Panc1 (cell line): ENCODE data around the gene DCST1. TPM values are rescaled to one million over a fixed set of nuclear protein-coding genes. Genes with fewer than 3 reads are reported as not detected.

Experiments
- ATAC-seq: fragments of 200-7000 bp; cut with Tn5 transposase; 2 replicates; pipeline ENCODE4 v1.9.1; 2020; ENCODE audit warnings: mild to moderate bottlenecking, moderate library complexity
- BruUV-seq: library from RNA; stranded (reverse); fragments of 400-500 nt; replicated peaks from 2 replicates; lab custom pipeline; 2021; lab: Mats Ljungman, UMichigan
- CTCF ChIA-PET: fragments of 300-600 bp; sonication (Branson Sonifier 250); formaldehyde crosslinking; loops from one replicate; lab custom pipeline; 2022; ENCODE audit warnings: antibody characterized with exemption; lab: Charles Lee
- POLR2A ChIA-PET: fragments of 300-600 bp; sonication (Branson Sonifier 250); formaldehyde crosslinking; loops from one replicate; lab custom pipeline; 2022; ENCODE audit warnings: antibody characterized with exemption; lab: Charles Lee
- DNase-seq: peaks from one replicate; pipeline ENCODE4 v3.0.0-alpha.2; 2010; ENCODE audit warnings: low read depth, low spot score
- H3K27ac ChIP-seq: 2 replicates; pipeline ENCODE4 v1.5.1; 2011; ENCODE audit warnings: mild to moderate bottlenecking, low read length, inconsistent platforms
- H3K27me3 ChIP-seq: fragments of 200-500 bp; sonication (Bioruptor generic); 2 replicates; pipeline ENCODE4 v1.6.0; 2014; ENCODE audit warnings: low read length, inconsistent platforms; ENCODE audit not compliant: control insufficient read depth, insufficient read depth
- H3K36me3 ChIP-seq: fragments of 200-500 bp; sonication (Bioruptor generic); 2 replicates; pipeline ENCODE4 v1.5.1; 2014; ENCODE audit warnings: inconsistent platforms, mild to moderate bottlenecking, low read length, moderate library complexity; ENCODE audit not compliant: control insufficient read depth, insufficient read depth
- H3K4me1 ChIP-seq: 2 replicates; pipeline ENCODE4 v1.5.1; 2011; ENCODE audit warnings: inconsistent platforms, mild to moderate bottlenecking, low read length, moderate library complexity; ENCODE audit not compliant: control insufficient read depth, insufficient read depth
- H3K4me3 ChIP-seq, 2 experiments: 2 replicates each; pipeline ENCODE4 v1.5.1; 2011 to 2012; ENCODE audit warnings: low read depth in 2 of 2, low read length in 2 of 2, mild to moderate bottlenecking in 2 of 2, inconsistent platforms in 1 of 2, moderate library complexity in 1 of 2
- H3K9me3 ChIP-seq: fragments of 200-500 bp; sonication (Bioruptor generic); 2 replicates; pipeline ENCODE4 v1.5.1; 2014; ENCODE audit warnings: low read depth, mild to moderate bottlenecking, inconsistent platforms, low read length, moderate library complexity; ENCODE audit not compliant: control insufficient read depth, insufficient read depth
- POLR2AphosphoS5 ChIP-seq: IDR thresholded peaks from 2 replicates; pipeline ENCODE4 v1.6.1; 2012; ENCODE audit warnings: mild to moderate bottlenecking, low read depth, low read length, moderate library complexity
- REST ChIP-seq, 2 experiments: IDR thresholded peaks; 2 replicates each; pipeline ENCODE4 v1.6.1; 2011 to 2012; ENCODE audit warnings: low read depth in 2 of 2, control low read depth in 1 of 2, low read length in 1 of 2, mild to moderate bottlenecking in 1 of 2, moderate library complexity in 1 of 2; ENCODE audit not compliant: insufficient read depth in 1 of 2
- SIN3A ChIP-seq: IDR thresholded peaks from 2 replicates; pipeline ENCODE4 v1.6.1; 2012; ENCODE audit warnings: low read depth, mild to moderate bottlenecking, low read length, moderate library complexity, borderline replicate concordance; ENCODE audit not compliant: insufficient read depth
- TCF7L2 ChIP-seq: IDR thresholded peaks from 2 replicates; pipeline ENCODE4 v1.6.1; 2011; ENCODE audit warnings: mild to moderate bottlenecking, low read depth, low read length, inconsistent platforms
- in situ Hi-C: cut with HindIII; loops from 2 replicates; pipeline ENCODE4 v1.10.0; 2016; ENCODE audit warnings: low sequenced_read_pairs, low pct_unique_long_range_greater_than_20kb
- intact Hi-C: fragments of 100-400 bp; cut with micrococcal nuclease; formaldehyde crosslinking; loops from one replicate; pipeline ENCODE4 v1.10.0; 2022; ENCODE audit not compliant: unreplicated experiment
- total RNA-seq: library from RNA; stranded (reverse); gene quantifications from one replicate; pipeline ENCODE4 v1.2.1, GENCODE V29; 2021; ENCODE audit not compliant: unreplicated experiment
- TF ChIP-seq, protein P1 (sequence below): fragments of 450-650 bp; IDR thresholded peaks from 2 replicates; pipeline ENCODE4 v1.5.1; 2017; ENCODE audit warnings: mild to moderate bottlenecking

DCST1 gene
- total RNA-seq, 1 experiment from 2014 or later: not detected

GRCh38 chr1:155002464-155003226, 31.0 kb upstream of the DCST1 start, which contains the start of gene ZBTB7B:
Gene ZBTB7B (plus strand): TSS chr1:155002802. CDS start chr1:155014661, 11,859 bp downstream.
- ATAC-seq (peak; percentile 17), DNase-seq (no peak)
- Histone ChIP-seq H3K27me3 (no peaks in the 10 kb centered on the region), H3K4me3 (peak within 1 kb of the TSS; percentile 80 to 98), H3K4me1 (peaks cover 39% of the 10 kb centered on the region), H3K27ac (peak within 1 kb of the TSS; percentile 99), H3K36me3 (peaks cover 5% of the 10 kb centered on the region; the same call in 1 of the 2 replicates), H3K9me3 (no peaks in the 10 kb centered on the region)
- no TSS peak for BruUV-seq
- in situ Hi-C loops (no loop called here), intact Hi-C loops (loop anchor here (5.0 kb wide), 1 partner anchor 275 kb away; no protein-coding TSS in a partner anchor)
- TF ChIP-seq POLR2AphosphoS5: no peak; the same call in 1 of the 2 replicates
- TF ChIP-seq, protein P1, sequence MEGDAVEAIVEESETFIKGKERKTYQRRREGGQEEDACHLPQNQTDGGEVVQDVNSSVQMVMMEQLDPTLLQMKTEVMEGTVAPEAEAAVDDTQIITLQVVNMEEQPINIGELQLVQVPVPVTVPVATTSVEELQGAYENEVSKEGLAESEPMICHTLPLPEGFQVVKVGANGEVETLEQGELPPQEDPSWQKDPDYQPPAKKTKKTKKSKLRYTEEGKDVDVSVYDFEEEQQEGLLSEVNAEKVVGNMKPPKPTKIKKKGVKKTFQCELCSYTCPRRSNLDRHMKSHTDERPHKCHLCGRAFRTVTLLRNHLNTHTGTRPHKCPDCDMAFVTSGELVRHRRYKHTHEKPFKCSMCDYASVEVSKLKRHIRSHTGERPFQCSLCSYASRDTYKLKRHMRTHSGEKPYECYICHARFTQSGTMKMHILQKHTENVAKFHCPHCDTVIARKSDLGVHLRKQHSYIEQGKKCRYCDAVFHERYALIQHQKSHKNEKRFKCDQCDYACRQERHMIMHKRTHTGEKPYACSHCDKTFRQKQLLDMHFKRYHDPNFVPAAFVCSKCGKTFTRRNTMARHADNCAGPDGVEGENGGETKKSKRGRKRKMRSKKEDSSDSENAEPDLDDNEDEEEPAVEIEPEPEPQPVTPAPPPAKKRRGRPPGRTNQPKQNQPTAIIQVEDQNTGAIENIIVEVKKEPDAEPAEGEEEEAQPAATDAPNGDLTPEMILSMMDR: no peak
- no peak for TF ChIP-seq TCF7L2
- no peak for TF ChIP-seq SIN3A
- TF ChIP-seq REST (IDR thresholded peaks at IDR 0.05; ENCODE audit: insufficient read depth in 1 of 2, low read depth in 2 of 2, low read length in 1 of 2): no peak
- CTCF ChIA-PET: interaction anchor here (0.6 to 1.8 kb wide), 3 partner anchors 15 to 31 kb away, joined by 3 to 6 read pairs (median 5); no protein-coding TSS in a partner anchor
- POLR2A ChIA-PET: interaction anchor here (0.6 to 0.7 kb wide), 2 partner anchors 23 to 41 kb away, joined by 3 read pairs; no protein-coding TSS in a partner anchor

DNA sequence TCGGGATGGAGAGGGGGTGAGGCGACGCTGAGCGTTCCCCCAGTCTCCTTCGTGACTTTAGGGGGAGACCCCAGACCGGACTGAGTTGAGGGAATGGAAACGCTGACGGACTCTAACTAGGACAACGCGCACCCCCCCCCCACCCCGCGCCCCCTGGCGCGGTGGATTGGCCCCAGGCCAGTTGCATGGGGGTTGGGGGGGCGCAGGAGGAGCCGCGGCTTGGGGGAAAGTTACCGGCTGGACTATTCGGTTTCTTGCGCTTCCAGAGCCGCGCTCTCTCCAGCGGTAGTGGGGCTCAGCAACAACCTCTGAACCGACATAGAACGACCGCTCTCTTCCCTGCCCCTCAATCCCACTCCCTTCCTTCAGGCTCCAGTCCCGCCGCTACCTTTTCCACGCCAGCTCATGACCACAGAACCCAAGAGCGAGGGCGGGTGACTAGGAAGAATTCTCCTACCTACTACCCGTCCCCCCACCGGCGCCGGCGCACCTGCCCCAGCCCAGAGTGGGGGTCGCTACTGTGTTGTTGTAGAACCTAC, 30.3 kb upstream of the DCST1 start:
- no peaks in the 10 kb centered on the region for H3K27me3 ChIP-seq
- TSS peak; percentile 38 for BruUV-seq
- no peaks in the 10 kb centered on the region for H3K9me3 ChIP-seq
- POLR2A ChIA-PET: no interaction called here
- H3K36me3 ChIP-seq: peaks cover 5% of the 10 kb centered on the region; the same call in 1 of the 2 replicates
- CTCF ChIA-PET: no interaction called here
- intact Hi-C loops (loop anchor here (5.0 kb wide), 1 partner anchor 276 kb away; no protein-coding TSS in a partner anchor), in situ Hi-C loops (no loop called here)
- no peak for ATAC-seq
- TF ChIP-seq, protein P1: no peak
- 0 out of 2 replicates have a peak, but pooled peaks have one; percentile 53 for TF ChIP-seq SIN3A
- DNase-seq: no peak
- H3K4me1 ChIP-seq: peaks cover 45% of the 10 kb centered on the region
- H3K4me3 ChIP-seq: peak overlapping the region; percentile 80 to 98
- H3K27ac ChIP-seq: peak overlapping the region; percentile 99
